ENCODE results near the gene ELF2.
"Not testable (repeated sequence)": the region's sequence is repeated elsewhere in the genome, so short reads cannot be mapped to it uniquely, and the experiment has no call there.

ELF2 gene

DNA sequence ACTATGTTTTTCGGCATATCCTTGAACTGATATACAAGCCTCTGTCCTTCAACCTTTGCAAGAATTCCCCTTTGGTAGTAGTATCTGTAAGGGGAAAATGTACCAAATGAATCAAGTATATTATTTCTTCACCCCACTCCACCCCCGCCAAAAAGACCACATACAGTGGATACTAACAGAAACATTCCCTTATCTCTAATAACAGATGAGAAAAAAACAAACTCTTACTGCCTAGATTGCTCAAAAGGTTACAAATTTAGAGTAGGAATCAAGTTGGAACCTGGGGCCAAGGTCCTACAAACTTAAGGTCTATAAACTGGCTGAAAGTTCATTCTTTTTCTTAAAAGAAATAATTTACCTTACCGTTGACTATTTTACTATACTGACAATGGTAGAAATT, 116.4 kb downstream of the ELF2 start:
- DNase-seq: no peak

DNA sequence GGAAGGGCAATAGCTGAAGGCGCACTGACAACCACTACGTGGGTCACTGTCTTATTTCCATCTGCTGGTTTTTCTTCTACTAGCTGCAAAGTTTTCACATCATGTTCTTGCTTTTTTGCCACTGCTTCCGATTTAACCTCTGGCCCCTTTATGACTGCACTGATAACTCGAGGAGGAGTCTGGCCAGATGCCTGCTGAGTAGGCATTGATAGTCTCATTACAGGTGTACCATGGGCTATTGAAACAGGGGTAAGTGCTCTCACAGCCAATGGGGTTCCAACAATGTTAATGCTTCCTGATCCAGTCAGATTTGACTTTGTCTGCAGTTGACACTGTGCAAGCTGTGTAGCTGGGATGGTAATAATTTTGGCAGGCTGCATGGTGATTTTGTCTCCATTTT, 118.0 kb downstream of the ELF2 start:
- not testable (repeated sequence) for DNase-seq

DNA sequence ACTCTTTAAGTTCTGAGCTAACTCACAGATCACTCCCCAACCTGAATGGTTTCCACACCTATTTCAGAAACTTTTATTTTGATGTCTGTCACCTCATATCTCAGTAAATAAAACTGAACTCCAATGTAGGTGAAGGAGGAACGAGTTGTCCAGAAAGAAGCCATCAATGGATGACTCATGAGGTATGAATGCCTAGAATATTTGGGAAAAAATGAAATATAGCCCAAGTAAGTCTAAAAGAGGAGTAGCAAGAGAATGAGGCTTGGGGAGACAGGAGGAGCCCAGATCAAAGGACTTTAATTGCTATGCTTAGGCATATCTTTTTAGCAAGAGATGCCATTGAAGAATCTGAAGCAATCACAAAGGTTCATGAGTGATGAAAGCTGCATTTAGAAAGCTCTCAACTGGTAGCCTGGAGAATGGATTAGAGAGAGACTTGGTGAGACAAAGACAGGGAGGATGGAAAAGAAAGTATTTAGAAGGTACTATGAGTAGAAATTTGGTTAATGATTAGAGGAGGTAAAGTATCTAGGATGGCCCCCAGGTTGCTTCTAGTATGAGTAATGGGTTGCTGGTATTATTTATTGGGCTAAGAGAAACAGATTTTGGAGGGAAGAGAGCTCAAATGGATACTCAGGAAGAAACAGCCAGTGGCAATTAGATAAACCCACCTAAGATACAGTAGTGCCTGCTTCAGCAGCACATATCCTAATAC, 122.1 kb downstream of the ELF2 start:
- no peak for DNase-seq

DNA sequence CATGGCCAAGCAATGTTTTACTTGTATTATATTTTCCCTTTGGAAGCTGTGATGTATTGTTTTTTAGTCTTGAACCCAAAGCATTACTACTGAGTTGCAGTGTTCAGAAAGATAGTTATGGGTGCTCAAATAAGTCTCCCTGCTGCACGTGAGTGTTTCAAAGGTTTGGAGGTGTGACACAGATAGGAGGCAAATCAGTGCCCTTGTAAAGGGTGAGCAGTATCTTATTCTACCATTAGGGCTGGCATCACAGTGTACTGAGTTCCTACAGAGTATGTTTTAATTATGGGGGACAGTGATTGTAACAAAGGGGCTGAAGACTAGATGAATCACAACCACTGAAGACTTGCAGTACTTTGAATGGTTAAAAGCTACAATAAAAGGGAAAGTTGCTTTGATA, 123.1 kb downstream of the ELF2 start:
- DNase-seq: no peak

DNA sequence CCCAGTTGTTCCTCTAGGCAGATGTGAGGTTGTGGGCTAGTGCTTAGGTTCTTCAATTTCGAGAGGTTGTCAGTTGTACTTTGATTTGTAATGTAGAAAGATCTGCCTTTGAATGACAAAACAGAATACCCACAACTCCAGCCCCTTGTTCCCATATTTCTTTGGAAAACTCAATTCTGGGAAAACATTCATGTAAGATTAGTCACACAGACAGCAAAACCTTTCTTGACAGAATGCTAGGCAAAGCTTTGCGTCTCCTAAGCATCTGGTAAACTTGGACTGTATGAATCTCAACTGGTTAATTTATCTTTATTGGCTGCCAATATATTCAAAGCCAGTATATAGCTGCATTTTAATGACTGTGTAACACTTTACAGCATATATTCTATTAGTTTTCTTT, 126.6 kb downstream of the ELF2 start:
- no peak for DNase-seq

GRCh38 chr4:139048026-139048425, 129.0 kb downstream of the ELF2 start:
- no peak for DNase-seq

- DNase-seq: no peak
Observed at GRCh38 chr4:139044291-139044690, 132.7 kb downstream of the ELF2 start.

DNA sequence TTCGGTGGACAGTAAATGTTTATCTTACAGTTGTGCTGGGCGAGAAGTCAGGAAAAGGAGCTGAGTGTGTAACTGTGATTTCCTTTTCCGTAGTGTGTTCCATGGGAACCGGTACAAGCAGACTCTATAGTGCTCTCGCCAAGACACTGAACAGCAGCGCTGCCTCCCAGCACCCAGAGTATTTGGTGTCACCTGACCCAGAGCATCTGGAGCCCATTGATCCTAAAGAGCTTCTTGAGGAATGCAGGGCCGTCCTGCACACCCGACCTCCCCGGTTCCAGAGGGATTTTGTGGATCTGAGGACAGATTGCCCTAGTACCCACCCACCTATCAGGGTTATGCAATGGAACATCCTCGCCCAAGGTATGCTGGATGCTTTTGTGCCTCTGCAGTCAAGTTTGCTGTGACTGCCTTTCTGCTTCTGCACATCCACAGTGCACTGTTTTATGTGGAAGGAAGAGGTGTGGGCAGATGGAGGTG, 134.0 kb downstream of the ELF2 start:
- DNase-seq: no peak

- no peak for DNase-seq
Observed at GRCh38 chr4:139038874-139039443, 138.1 kb downstream of the ELF2 start.

GRCh38 chr4:139036885-139037284, 140.1 kb downstream of the ELF2 start:
- DNase-seq: no peak

GRCh38 chr4:139035650-139036049, 141.4 kb downstream of the ELF2 start:
- no peak for DNase-seq

GRCh38 chr4:139030614-139031235, 146.3 kb downstream of the ELF2 start:
- DNase-seq: peak; percentile 39 to 60

DNA sequence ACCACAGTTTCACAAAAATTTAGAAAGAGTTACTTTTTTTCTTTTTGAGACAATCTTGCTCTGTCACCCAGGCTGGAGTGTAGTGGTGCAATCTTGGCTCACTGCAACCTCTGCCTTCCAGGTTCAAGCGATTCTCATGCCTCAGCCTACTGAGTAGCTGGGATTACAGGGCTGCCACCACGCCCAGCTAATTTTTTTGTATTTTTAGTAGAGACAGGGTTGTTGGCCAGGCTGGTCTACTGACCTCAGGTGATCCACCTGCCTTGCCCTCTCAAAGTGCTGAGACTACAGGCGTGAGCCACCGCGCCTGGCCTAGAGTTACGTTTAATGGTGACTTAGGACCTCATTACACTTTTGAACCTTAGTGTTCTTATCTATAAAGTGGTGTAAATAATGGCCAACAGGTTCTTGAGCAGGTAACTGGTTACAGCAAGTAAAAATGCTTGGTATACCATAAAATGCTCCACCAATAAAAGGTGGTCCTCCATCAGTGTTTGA, 147.1 kb downstream of the ELF2 start:
- DNase-seq: not testable (repeated sequence)

DNA sequence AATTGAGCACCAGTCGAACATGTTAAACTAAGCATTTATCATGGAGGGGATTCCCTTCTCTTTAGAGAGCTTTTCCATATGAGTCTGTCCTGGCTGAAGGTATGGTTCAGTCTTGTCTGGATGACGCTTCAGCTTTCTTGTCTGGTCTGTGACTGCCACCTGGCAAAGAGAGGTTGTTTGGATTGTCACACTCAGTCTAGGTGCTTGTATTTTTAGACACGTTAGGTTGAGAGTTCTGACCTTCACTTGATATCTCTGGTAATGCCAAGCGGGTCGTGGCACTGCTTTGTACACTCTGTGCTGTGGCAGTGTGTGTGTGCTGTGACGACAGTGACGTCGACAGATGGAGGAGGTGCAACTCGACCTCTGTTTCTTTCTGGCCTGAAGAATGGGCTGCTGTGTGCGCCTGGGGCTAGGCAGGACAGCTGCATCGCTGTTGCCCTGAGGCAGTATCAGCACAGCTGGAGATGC, 148.8 kb downstream of the ELF2 start:
- DNase-seq: no peak

DNA sequence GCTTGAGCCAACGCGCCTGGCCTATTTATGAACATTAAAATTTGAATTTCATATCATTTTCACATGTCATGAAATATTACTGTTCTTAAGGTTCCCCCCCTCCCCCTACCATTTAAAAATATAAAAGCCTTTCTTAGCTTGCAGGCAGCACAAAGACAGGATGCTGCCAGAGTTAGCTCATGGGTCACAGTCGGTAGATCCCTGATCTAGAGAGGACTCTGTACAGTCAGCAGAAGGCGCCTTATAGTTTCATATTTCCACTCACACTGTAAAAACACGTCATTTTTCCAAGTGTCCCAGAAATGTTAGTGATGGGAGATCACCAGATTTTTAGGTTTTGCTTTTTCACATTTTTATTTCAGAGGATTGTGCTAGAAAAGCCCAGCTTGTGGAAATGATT, 149.2 kb downstream of the ELF2 start:
- DNase-seq: no peak

DNA sequence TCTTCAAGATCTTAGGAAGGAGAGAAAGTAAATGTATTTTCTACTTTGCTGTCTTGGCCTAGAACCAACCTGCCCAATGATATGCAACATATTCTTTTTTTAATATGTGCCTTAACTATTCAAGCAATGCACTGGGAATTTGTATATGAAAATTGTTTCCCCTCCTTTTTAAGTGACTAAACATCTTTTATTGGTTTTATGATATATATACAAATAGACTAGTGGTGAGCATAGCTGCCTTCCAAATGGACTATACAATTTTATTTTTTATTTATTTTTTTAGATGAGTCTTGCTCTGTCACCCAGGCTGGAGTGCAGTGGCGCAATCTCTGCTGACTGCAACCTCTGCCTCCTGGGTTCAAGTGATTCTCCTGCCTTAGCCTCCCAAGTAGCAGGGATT, 151.2 kb downstream of the ELF2 start:
- no peak for DNase-seq

- no peak for DNase-seq
Observed at GRCh38 chr4:139024686-139025085, 152.3 kb downstream of the ELF2 start.

DNA sequence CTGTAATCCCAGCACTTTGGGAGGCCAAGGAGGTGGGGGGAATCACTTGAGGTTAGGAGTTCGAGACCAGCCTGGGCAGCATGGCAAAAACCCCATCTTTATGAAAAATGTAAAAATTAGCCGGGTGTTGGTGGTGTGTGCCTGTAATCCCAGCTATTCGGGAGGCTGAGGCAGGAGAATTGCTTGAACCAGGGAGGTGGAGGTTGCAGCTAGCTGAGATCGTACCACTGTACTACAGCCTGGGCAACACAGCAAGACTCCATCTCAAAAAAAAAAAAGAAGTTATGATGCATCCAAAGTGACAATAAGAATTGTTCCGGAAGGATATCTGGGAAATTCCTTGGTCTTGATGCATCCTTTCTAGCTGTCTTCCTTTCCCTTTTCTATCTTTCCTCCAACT, 154.2 kb downstream of the ELF2 start:
- no peak for DNase-seq

GRCh38 chr4:139021071-139021470, 155.9 kb downstream of the ELF2 start:
- DNase-seq: not testable (repeated sequence)

DNA sequence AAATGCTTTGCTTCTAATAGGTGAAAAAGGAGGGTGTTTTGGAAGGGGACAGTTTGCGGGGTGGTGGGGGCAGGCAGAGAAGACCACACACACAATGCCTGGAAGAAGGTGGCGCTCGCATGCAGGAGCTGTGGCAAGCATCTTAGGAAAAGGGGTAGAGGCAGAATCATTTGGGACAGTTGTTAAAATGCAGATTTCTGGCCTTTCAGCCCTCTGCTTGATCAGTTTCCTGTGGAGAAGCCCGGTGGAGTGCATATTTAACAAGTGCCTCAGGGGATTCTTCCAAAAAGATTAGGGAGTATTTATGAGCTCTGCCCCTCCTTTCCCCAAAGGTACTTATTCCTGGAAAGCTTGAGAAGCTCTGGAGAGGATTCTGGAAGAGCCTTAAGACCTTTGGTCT, 156.6 kb downstream of the ELF2 start:
- DNase-seq: no peak

DNA sequence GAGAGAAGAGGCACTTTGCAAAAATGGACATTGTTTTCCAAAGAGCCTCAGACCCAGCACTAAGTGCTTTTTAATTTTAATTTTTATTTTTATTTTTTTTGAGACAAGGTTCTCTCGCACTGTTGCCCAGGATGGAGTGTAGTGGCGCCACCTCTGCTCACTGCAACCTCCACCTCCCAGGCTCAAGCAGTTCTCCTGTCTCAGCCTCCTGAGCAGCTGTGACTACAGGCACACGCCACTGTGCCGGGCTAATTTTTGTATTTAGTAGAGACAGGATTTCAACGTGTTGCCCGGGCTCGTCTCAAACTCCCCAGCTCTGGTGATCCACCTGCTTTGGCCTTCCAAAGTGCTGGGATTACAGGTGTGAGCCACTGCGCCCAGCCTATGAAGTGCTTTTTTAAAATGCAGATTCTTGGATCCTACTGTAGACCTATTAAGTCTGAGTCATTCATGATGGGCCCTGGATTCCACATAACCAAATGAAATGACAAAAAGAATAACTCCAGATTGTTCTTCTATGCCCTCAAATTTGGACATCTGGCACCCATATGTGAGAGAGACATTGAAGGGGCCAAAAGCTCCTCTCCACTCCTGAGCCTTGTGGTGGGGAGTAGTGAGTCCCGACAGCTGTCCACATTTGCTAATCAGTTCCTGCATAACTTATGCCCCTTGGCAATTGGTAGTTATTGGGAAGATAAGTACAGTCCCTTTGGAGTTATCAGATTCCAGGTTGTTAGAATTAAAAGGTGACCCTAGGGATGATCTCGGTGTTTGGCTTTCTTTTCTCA, 157.9 kb downstream of the ELF2 start:
- no peak for DNase-seq

GRCh38 chr4:139018501-139018900, 158.5 kb downstream of the ELF2 start:
- DNase-seq: no peak

DNA sequence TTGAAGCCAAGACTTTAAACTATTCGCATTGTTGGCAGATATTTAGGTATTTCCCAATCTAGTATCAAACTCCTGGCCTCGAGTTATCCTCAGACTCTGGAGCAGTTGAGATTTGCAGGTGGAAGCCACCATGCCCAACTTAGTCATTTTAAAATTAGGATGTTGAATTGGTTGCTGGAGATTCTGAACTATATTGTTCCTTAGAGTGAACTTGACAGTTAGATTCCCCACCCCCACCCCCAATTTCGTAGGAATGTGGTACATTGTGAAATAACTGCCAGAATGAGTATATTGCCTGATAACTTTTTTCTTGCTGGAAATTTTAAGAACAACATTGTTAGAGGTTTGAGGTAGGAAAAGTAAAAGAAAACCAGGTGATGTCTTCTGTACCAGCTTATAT, 159.2 kb downstream of the ELF2 start:
- DNase-seq: no peak
